Stimulated activated effector memory CD8-positive, alpha-beta T cell treated with anti-CD3 and anti-CD28 coated beads, Interleukin-12 subunit alpha, Interleukin-12 subunit beta, amount 100 ng/mL, for 72 hours (primary cell): ENCODE measurements around the gene CFAP99.
A peak's percentile ranks its signal among the peaks of the same experiment; 100 is the strongest.

Source experiments
- ATAC-seq: fragments of 150-1000 bp; cut with Tn5 transposase; 2 replicates; pipeline ENCODE4 v1.10.0; 2021
- DNase-seq, 2 donors: peaks; one replicate each; pipeline ENCODE4 v3.0.0; 2021 to 2022; ENCODE audit warnings: low spot score in 2 of 2
- H3K27ac Mint-ChIP-seq: one replicate; pipeline ENCODE4 v1.8.0; 2022; ENCODE audit warnings: mild to moderate bottlenecking, mixed read lengths
- H3K36me3 Mint-ChIP-seq: one replicate; pipeline ENCODE4 v1.8.0; 2022; ENCODE audit warnings: mild to moderate bottlenecking, mixed read lengths
- H3K4me1 Mint-ChIP-seq: one replicate; pipeline ENCODE4 v1.8.0; 2022; ENCODE audit warnings: mixed read lengths
- H3K4me3 Mint-ChIP-seq: one replicate; pipeline ENCODE4 v1.8.0; 2022; ENCODE audit warnings: mild to moderate bottlenecking, mixed read lengths
- H3K9me3 Mint-ChIP-seq: one replicate; pipeline ENCODE4 v1.8.0; 2022; ENCODE audit warnings: mixed read lengths

CFAP99 gene

DNA sequence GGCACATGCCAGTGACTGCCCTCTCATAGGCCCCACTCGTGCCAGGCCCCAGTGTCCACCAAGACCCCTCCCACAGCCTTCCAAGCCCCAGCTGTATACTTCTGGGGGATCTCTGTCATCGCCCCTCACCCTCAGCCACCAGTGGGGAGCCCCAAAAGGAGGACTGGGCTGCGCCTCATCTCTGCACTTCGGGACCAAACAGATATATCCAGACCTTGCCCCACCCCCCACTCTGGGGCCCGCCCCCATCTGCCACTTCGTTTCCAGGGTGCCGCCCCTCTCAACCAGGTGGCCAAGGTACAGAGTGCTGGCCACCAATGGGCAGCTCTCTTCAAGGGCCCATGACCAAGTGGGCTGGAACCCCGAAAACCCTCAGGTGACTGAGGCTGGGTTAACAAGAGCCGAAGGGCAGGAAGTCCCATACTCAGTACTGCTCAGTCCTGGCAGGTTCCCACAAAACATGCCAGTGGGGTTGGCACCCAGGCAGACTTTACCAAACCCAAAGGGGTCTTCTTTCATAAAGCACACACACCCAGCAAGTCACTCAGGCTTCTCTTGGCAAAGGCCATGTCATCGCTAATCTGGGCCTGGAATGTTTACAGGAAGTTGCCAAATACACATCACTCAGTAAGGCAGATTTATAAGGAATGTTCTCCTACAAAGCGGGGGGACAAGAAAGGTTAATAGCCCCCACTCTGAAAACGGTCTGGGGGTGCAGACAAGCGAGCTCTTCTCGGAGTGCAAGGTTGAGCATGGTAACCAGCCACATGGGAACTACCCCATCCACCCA is 4.7 kb upstream of the CFAP99 start:
- Mint-ChIP-seq H3K4me3 (peak overlapping the region; percentile 73), H3K27ac (peak overlapping the region; percentile 94), H3K9me3 (no peaks in the 10 kb centered on the region), H3K4me1 (peaks cover 76% of the 10 kb centered on the region), H3K36me3 (peaks cover 26% of the 10 kb centered on the region)
- ATAC-seq (no peak), DNase-seq (peak; percentile 21 to 72)

DNA sequence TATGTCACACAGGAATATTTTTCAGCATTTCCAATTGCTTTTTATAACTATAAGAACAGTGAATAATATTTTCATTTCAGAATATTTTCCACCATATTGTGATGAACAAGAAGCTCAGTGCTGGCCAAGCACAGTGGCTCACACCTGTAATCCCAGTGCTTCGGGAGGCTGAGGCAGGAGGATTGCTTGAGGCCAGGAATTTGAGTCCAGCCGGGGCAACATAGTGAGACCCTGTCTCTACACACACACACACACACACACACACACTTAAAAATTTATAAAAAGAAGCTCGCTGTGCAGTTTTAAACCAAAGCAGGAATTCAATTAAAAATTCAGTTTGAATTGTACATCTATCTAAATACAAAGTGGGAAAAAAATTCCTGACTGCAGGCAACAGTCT is 3.5 kb upstream of the CFAP99 start:
- Mint-ChIP-seq H3K36me3 (peaks cover 28% of the 10 kb centered on the region), H3K27ac (peak overlapping the region; percentile 84), H3K9me3 (no peaks in the 10 kb centered on the region), H3K4me1 (peaks cover 76% of the 10 kb centered on the region), H3K4me3 (peak overlapping the region; percentile 73)
- no peak for ATAC-seq
- no peak for DNase-seq

DNA sequence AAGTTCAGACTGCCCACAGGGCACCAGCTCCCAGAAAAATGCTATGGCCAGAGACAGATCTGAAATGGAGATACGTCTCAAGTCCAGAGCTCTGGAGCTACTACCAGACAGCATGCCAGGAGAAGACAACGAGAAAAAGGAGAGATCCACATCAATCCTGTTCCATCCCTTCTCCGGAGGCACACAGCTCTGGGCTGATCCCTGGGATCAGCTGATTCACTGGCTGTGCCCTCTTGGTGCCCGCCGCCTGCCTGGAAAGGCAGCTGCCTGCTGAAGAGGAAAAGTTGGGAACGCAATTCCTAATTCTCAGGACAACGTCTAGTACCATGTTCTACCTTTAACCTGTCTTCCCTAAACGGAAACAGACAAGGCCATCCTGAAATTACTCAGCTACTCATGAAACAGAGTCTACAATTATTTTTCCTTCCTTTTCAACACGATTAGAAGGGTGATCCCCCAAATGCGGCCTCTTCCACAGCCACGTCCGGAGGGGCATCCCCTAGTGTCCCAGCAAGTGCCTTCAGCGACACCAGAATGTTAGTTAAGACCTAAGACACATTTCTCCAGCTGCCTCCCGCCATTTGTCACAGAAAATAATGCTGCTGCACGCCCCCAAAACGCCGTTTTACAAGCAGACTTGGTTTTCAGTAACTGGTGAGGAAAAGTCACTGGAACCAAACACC is 2.7 kb upstream of the CFAP99 start:
- peak in 1 of 2 donors; percentile 63 for DNase-seq

DNA sequence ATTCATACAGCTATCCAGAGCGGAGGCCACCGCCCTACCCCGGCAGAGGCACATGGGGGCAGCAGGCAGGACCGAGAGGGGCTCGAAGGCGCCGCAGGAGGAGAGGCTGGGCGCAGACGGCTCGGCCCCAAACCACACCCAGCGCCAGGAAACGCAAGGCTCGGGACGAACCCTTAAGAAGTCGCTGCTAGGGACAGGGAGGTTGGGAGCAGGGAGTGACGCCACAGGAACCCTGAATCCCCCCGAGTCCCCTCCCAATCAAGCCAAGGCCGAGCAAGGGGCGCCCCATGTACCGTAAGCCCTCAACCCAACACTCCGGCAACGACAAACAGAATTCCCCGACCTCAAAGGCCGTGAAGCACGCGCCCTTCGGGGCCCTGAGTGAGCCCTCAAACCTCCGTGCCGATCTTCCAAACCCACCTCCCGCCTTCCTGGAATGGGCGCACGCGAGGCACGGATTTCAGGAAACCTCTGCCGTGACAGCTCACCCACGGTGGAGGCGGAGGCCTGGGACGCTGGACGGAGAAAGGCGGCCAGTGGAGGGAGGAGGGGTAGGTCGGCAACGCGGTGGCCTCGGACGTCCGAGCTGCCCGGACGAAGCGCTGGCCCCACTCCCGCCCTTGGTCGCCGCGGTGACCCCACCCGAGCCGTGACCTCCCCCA is 2.1 kb upstream of the CFAP99 start:
- DNase-seq (peak in 1 of 2 donors; percentile 69), ATAC-seq (no peak)
- no peaks in the 10 kb centered on the region for H3K9me3 Mint-ChIP-seq
- H3K4me3 Mint-ChIP-seq: peak overlapping the region; percentile 73
- peaks cover 63% of the 10 kb centered on the region for H3K4me1 Mint-ChIP-seq
- peak overlapping the region; percentile 84 for H3K27ac Mint-ChIP-seq
- H3K36me3 Mint-ChIP-seq: peaks cover 28% of the 10 kb centered on the region

More for the DNA sequence above, 2.7 kb upstream of the CFAP99 start:
- Mint-ChIP-seq H3K36me3 (peaks cover 28% of the 10 kb centered on the region), H3K4me1 (peaks cover 69% of the 10 kb centered on the region), H3K4me3 (peak overlapping the region; percentile 73), H3K9me3 (no peaks in the 10 kb centered on the region), H3K27ac (peak overlapping the region; percentile 84)
- no peak for ATAC-seq

DNA sequence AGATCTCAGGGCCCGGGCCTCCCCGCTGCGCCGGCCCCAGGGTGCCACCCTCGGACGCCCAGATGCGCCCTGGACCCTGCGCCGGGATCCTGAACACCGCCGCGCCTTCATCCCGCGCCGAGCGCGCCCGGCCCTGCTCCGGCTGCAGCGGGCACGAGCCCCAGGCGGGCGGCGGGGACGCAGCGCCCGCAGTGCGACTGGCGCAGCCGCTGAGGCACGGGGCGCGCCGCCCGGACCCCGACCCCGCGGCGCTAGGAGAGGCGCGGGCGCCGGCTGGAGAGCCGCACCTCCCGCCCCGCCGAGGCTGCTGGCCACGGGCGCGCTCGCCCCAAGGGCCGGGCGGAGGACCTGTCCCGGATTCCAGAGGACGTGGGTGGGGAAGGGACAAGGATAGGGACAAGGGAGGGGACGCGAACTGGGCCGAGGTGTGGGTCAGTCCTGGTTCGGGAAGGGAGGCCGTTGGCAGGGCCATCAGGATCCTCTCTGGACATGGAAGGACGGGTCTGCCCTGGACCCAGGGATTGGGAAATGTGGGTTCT is 1.5 kb upstream of the CFAP99 start:
- peak; percentile 13 to 68 for DNase-seq
- peaks cover 28% of the 10 kb centered on the region for H3K36me3 Mint-ChIP-seq
- no peak for ATAC-seq
- peaks cover 57% of the 10 kb centered on the region for H3K4me1 Mint-ChIP-seq
- peak overlapping the region; percentile 80 for H3K27ac Mint-ChIP-seq
- H3K9me3 Mint-ChIP-seq: no peaks in the 10 kb centered on the region
- peak overlapping the region; percentile 73 for H3K4me3 Mint-ChIP-seq

DNA sequence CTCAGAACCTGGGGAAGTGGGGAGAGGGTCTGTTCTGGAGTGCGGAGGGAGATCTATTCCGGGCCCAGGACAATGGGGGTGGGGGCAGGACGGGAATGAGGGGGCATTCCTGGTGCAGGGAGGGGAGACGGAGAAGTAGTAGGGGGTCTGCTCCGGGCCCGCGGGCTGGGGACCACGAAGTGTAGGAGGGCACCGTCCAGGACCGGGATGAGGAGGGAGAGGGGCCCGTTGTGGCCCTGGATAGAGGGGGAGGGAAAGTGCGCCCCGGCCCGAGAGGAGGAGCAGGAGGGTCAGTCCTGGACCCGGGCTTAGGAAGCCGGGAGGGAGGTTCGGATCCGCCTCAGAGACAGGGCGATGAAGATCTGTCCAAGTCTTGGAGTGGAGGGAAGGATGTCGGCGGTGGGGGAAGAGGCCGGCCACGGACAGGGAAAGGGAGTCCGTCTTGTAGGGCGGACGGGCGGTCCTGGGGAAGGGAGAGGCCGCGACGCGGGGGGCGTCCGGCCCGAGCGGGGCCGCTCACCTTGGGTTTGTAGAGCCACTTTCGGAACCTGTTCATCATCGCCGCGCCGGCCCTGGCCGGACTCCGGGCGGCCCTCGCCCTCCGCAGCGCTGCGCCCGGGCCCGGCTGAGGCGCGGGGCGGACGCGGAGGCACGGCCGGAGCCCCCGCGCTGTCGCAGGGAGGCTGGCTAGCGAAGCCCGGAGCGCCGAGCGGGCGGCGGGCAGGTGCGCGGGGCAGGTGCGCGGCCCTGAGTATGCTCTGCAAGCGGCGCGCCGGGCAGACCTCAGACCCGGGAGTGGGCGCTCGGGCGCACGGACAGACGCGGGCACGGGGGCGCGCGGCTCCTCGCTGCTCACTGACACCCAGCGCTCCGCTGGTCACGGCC is 748 bp upstream of the CFAP99 start, which contains the start of gene ZFYVE28:
ZFYVE28 (minus strand) TSS at position 881 of the 885 bp plus-strand sequence; CDS start at position 559, 322 bp downstream.
- Mint-ChIP-seq H3K4me3 (peak within 1 kb of the TSS; percentile 73), H3K27ac (peak within 1 kb of the TSS; percentile 97), H3K36me3 (peaks cover 22% of the 10 kb centered on the region), H3K4me1 (peaks cover 49% of the 10 kb centered on the region), H3K9me3 (no peaks in the 10 kb centered on the region)
- DNase-seq (peak; percentile 36 to 83), ATAC-seq (no peak)

DNA sequence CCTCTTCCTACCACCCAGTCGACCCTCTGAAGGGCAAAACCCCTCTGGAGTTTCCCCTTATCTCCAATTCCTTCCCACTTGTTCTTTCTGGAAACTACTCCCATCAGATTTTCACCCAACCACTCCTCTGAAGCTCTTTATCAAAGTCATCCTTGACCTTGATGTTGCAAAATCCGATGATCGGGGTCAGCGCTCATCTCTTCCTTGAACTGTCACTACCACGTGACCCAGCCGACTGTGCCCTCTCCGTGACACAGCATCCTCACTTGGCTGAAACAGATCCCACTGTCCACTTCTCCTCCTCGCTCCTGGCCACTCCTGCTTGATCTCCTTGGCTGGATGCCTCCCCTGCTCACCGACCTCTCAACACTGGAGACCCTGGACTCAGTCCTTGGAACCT is 1.1 kb downstream of the CFAP99 start:
- DNase-seq (no peak), ATAC-seq (no peak)
- Mint-ChIP-seq H3K27ac (peak overlapping the region; percentile 15), H3K4me3 (peak overlapping the region; percentile 73), H3K9me3 (no peaks in the 10 kb centered on the region), H3K4me1 (peaks cover 31% of the 10 kb centered on the region), H3K36me3 (peaks cover 5% of the 10 kb centered on the region)

DNA sequence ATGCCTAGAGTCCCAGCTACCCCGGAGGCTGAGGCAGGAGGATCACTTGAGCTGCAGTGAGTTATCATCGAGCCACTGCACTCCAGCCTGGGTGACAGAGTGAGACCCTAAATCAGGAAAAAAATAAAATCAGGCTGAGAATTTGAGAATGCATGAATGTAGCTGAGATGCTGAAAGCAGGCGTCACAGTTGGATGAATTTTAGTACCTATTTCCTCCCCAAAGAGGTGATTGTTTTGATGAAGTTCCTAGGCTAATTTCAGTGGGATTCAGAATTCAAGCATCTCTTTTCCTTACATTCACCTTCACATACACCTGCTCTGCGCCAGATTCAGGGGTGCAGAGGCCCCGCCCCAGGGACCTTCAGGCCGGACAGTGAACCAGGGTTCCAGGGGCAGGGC is 3.2 kb downstream of the CFAP99 start:
- Mint-ChIP-seq H3K36me3 (peaks cover 5% of the 10 kb centered on the region), H3K4me3 (no peak overlapping the region), H3K27ac (no peak overlapping the region), H3K9me3 (no peaks in the 10 kb centered on the region), H3K4me1 (peaks cover 16% of the 10 kb centered on the region)
- DNase-seq: no peak
- ATAC-seq: no peak

DNA sequence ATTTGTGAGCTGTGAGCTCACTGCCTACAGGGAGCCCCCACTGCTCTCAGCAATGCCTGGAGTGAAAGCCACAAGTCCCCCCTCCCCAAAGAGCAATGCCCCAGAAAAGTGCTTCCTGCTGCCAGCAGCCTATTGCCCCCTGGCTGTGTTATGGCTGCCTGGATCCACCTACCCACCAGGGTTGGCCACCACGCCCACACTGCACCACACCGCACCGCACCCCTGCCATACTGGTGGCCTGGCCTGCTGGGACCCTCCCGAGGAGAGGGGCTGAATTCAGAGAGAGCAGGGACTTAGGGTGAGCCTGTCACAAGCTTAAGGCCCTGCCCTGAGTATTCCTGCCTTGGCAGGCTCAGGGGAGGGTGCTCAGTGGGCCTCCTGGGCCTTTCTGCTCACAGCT is 4.3 kb downstream of the CFAP99 start:
- ATAC-seq (no peak), DNase-seq (no peak)
- Mint-ChIP-seq H3K4me3 (no peak overlapping the region), H3K4me1 (peaks cover 16% of the 10 kb centered on the region), H3K9me3 (no peaks in the 10 kb centered on the region), H3K27ac (peak overlapping the region; percentile 37), H3K36me3 (peaks cover 5% of the 10 kb centered on the region)

DNA sequence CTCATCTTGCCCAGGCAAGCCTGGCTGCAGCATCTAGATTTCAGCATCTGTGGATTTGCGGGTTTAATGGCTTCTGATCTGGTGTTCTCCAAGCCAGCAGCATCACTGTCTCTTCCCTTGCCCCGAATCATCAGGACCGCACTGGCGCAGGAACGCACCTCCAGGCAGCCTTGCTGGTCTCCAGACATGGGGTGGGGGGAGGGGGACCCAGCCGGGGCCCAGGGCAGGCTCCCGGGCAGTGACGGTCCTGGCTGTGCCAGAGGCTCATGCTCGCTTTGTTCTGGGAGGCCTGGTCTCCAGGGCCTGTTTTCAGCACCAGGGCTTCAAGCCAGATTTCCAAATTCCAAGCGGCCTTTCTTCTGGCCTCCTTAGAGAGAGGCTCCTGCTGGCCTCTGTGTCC is 4.9 kb downstream of the CFAP99 start:
- Mint-ChIP-seq H3K4me1 (peaks cover 20% of the 10 kb centered on the region), H3K27ac (no peak overlapping the region), H3K9me3 (no peaks in the 10 kb centered on the region), H3K36me3 (peaks cover 5% of the 10 kb centered on the region), H3K4me3 (no peak overlapping the region)
- DNase-seq (no peak), ATAC-seq (no peak)

DNA sequence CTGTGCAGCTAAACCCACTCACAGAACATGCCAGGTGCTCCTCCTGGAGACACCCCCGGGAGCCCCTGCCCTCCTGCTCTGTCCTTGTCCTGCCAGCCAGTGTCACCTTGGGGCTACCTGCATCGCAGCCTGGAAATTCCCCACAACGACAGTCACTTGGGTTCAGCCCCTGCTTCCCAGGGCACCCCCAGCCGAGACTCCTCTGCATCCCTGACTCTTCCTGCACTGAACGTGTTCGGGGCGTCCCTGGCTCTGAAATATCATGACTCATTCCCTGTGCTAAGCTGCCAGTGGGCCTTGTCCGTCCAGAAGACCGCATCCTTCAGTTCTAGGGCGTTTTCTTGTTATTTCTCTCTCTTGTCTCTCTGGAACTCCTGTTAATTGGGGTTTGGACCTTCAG is 5.8 kb downstream of the CFAP99 start:
- H3K9me3 Mint-ChIP-seq: no peaks in the 10 kb centered on the region
- DNase-seq (no peak), ATAC-seq (no peak)
- H3K36me3 Mint-ChIP-seq: no peaks in the 10 kb centered on the region
- H3K4me3 Mint-ChIP-seq: no peak overlapping the region
- H3K27ac Mint-ChIP-seq: no peak overlapping the region
- peaks cover 15% of the 10 kb centered on the region for H3K4me1 Mint-ChIP-seq

DNA sequence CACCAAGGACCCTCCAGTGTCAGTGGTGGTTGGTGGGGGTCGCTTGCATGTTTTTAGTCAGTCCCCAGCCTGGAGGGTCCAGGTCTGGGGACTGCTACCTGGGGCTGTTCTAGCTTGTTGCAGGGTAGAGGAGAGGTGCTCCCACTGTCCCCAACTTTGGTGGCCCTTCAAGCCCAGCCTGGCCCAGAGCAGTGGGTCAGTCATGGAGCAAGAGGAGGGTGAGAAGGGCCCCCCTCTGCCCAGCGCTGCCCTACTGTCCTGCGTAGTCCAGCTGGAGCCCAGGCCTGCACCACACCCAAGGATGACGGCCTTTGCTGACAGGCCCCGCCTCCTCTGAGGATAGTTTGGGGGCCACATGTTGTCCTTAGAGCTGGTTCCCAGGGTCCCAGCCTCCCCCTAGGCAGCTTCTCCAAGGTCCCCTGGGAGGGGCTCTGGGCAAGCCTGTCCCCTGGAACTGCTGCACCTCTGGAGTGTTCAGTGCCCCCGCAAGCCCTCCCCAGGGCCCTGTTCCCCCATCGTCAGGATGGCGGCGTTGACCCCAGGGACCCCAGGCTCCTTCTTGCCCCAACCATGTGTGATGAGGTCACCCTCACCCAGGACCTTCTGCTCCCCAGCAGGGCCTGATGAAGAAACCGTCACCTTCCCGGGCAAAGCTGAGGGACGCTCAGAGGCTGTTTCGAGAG is 6.8 kb downstream of the CFAP99 start:
- ATAC-seq: no peak
- no peaks in the 10 kb centered on the region for H3K36me3 Mint-ChIP-seq
- no peak overlapping the region for H3K27ac Mint-ChIP-seq
- H3K4me1 Mint-ChIP-seq: peaks cover 7% of the 10 kb centered on the region
- no peak overlapping the region for H3K4me3 Mint-ChIP-seq
- no peaks in the 10 kb centered on the region for H3K9me3 Mint-ChIP-seq
- no peak for DNase-seq

DNA sequence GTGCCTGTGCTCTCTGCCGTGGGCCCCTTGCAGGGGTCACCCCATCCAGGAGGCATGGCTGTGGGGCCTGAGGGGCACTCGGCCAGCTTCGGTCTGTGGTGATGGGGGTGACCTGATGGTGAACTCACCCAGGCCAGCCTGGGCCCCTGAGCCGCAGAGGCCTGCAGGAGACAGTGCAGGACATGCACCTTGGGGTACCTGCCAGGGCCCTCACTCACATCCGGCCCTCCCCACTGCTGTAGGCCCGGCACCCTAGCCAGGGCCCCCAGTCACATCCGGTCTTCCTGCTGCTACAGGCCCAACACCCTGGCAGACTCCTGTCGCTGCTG is 7.3 kb downstream of the CFAP99 start:
- ATAC-seq (no peak), DNase-seq (no peak)

DNA sequence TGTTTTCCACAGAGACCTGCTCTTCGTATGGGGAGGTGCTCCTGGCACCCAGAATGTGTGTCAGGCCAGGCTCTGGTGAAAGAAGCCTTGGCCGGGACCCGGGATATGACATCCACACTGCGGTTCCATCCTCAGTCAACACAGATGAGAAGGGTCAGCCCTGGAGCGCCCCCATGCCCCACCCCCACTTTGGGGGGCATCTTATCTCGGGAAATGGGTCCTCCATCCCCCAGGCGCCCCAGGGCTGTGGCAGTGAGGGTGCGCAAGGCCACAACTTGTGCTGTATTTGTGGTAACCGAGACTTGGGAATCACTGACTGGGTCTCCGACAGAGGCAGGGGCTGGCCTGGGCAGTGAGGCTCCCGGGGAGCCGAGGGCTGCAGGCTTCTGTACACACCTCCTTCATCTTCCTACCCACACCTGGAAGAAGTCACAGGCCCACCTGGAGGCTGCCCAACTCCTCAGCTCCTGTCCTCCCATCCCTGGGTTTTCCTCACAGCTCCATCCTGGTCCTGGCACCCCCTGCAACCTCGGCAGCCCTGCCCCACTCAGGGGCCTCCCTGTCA is 8.0 kb downstream of the CFAP99 start:
- DNase-seq (no peak), ATAC-seq (no peak)
- Mint-ChIP-seq H3K9me3 (no peaks in the 10 kb centered on the region), H3K27ac (no peak overlapping the region), H3K36me3 (no peaks in the 10 kb centered on the region), H3K4me1 (peaks cover 7% of the 10 kb centered on the region), H3K4me3 (no peak overlapping the region)

More for the DNA sequence above, 7.3 kb downstream of the CFAP99 start:
- H3K4me1 Mint-ChIP-seq: peaks cover 7% of the 10 kb centered on the region
- H3K4me3 Mint-ChIP-seq: no peak overlapping the region
- H3K9me3 Mint-ChIP-seq: no peaks in the 10 kb centered on the region
- H3K27ac Mint-ChIP-seq: no peak overlapping the region
- H3K36me3 Mint-ChIP-seq: no peaks in the 10 kb centered on the region
